HG02870 (cell line): Measurements from ENCODE around the gene MACROH2A2.

Experiments
- ATAC-seq: cut with Tn5 transposase; IDR thresholded peaks from one replicate; pipeline ENCODE4 v1.9.1; 2021; ENCODE audit warnings: mild to moderate bottlenecking, moderate library complexity; ENCODE audit not compliant: unreplicated experiment

MACROH2A2 gene

GRCh38 chr10:70125918-70126552 is 73.4 kb downstream of the MACROH2A2 start:
- ATAC-seq: no peak

GRCh38 chr10:70126700-70127395 is 74.2 kb downstream of the MACROH2A2 start:
- ATAC-seq: no peak

- ATAC-seq: no peak
These were observed 78.4 kb downstream of the MACROH2A2 start for GRCh38 chr10:70130878-70131559.

- ATAC-seq: no peak
These were observed 78.9 kb downstream of the MACROH2A2 start for GRCh38 chr10:70131560-70131937.

- peak; percentile 66 for ATAC-seq
These were observed 79.7 kb downstream of the MACROH2A2 start, which contains the start of gene AIFM2 for GRCh38 chr10:70132098-70133029. AIFM2 (minus strand) TSS chr10:70132825; CDS start chr10:70124084, 8,741 bp downstream.

- ATAC-seq: no peak
These were observed 82.4 kb downstream of the MACROH2A2 start for GRCh38 chr10:70135046-70135445.

GRCh38 chr10:70135684-70136083 is 83.0 kb downstream of the MACROH2A2 start:
- no peak for ATAC-seq

- ATAC-seq: no peak
These were observed 84.5 kb downstream of the MACROH2A2 start for GRCh38 chr10:70137135-70137534.

- ATAC-seq: no peak
These were observed 85.6 kb downstream of the MACROH2A2 start for GRCh38 chr10:70137927-70138883.

- ATAC-seq: no peak
These were observed 86.7 kb downstream of the MACROH2A2 start for GRCh38 chr10:70139151-70139996.

- ATAC-seq: no peak
These were observed 87.3 kb downstream of the MACROH2A2 start for GRCh38 chr10:70139997-70140250.

- ATAC-seq: no peak
These were observed 87.7 kb downstream of the MACROH2A2 start for GRCh38 chr10:70140297-70140696.

GRCh38 chr10:70142555-70142954 is 89.9 kb downstream of the MACROH2A2 start:
- ATAC-seq: no peak

GRCh38 chr10:70144372-70145110 is 91.9 kb downstream of the MACROH2A2 start:
- no peak for ATAC-seq

- ATAC-seq: peak; percentile 5
These were observed 92.6 kb downstream of the MACROH2A2 start for GRCh38 chr10:70145166-70145665.

GRCh38 chr10:70145666-70146488 is 93.2 kb downstream of the MACROH2A2 start:
- peak; percentile 38 for ATAC-seq

GRCh38 chr10:70146489-70147258 is 94.0 kb downstream of the MACROH2A2 start, which contains the start of gene TYSND1:
TYSND1 (minus strand) TSS chr10:70146700; CDS start chr10:70146586, 114 bp downstream.
- ATAC-seq: peak; percentile 91
